GM11168 (cell line): ENCODE results near the gene MCL1.

Source experiments
- in situ Hi-C: fragments of 300-500 bp; cut with MboI; formaldehyde crosslinking; loops from one replicate; pipeline ENCODE4 v1.12.0; 2022; ENCODE audit warnings: low sequenced_read_pairs; ENCODE audit not compliant: unreplicated experiment

MCL1 gene

DNA sequence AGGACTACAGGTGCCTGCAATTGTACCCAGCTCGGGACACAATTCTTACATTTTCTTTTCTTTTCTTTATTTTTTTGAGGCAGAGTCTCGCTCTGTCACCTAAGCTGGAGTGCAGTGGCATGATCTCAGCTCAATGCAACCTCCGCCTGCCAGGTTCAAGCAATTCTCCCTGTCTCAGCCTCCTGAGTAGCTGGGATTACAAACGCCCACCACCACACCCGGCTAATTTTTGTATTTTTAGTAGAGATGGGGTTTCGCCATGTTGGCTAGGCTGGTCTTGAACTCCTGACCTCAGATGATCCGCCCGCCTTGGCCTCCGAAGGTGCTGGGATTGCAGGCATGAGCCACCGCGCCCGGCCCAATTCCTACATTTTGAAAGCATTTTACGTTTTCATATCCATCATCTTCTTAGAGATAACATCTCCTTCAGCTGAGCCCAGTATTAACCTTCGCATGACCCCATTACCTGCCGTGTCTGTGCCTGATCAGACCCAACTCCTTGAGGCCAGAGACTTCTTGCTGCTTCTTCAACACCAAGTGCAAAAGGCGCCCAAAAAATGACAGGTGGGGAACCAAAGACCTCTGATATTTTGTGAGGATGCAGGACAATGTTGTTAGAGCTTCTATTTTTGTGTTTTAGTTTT lies 33.0 kb downstream of the MCL1 start:
- in situ Hi-C loops, result no loop called here

DNA sequence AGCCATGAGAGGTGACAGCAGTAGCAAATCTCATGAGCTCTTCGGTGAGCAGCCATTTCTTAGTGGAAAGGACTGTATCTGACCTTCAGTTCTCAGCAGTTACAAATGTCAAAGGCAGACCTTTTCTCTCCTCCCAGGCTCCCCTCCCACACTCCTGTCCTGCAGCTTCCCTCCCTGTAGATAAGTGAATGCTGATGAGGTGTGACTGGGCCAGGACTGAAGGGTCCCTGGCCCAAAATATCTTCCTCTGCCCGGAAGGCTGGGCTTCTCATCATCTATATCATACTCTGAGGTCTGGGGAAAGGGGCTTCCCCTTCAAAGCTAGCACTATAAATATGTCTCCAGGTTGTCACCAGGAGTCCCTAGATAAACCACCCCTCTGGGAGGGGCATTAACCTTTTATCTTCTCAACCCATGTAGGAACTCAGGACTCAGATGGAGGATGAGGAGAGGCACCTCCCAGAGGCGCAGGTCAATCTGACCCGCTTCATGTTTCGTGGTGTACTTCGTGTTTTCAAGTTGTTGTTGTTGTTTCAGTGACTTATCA lies 33.9 kb downstream of the MCL1 start:
- in situ Hi-C loops, result no loop called here

DNA sequence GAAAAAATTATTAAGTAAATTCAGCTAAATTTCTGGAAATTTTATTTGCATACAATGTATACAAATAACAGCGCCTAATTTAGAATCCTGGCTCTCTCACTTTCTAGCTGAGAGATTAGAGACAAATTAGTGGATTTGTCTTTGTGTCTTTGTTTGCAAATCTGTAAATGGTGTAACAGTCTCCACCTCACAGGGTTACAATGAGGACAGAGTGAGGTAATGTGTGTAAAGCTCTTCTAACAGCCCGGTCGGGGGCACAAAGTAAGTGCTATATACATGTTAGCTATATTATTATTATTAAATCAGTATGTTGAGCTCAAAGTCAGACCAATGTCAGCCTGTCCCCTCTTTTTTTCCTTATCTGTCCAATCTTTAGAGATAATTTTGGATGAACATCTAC lies 35.2 kb downstream of the MCL1 start:
- in situ Hi-C loops, result no loop called here

GRCh38 chr1:150543500-150544143 lies 35.8 kb downstream of the MCL1 start:
- in situ Hi-C loops, result no loop called here

DNA sequence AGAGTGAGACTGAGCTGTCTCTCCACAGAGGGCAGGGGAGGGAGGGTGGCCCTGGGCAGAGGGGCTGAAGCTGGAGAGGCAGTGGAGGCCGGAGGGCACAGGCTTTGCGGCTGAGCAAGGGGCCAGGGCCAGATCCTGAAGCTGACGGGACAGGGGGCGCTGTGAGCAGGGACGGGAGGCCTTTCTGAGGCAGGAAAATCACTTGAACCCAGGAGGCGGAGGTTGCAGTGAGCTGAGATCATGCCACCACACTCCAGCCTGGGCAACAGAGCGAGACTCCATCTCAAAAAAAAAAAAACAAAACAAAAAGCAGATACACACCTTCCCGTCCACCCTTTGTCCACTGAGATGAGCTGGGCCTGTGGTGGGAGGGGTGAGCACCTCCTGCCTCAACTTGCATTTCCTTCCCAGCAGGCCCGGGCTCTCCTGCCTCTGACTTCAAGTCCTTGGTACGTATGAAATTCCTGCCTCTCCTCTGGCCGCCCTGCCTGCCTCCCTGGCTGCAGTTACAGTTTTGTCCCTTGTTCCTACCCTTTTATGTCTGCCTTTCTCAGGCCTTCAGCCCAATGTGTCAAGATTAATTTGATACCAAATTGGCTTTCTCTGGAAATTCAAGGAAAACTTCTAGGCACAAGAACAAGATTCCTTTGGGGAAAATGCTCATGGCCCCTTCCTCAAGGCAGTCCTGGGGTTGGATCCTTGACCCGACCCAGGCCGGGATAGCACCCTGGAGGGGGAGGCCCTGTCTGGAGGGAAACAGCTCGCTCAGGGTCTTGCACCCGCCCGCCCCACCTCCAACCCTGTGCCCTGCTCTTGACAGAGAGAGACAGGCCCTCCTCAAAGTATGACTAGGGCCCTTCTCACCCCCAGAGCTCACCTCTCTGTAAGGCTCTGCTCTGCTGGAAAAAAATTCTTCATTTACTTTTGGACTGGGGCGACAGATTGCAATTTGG lies 41.4 kb downstream of the MCL1 start:
- in situ Hi-C loops, result no loop called here

GRCh38 chr1:150536836-150537731 lies 42.3 kb downstream of the MCL1 start:
- in situ Hi-C loops, result no loop called here

DNA sequence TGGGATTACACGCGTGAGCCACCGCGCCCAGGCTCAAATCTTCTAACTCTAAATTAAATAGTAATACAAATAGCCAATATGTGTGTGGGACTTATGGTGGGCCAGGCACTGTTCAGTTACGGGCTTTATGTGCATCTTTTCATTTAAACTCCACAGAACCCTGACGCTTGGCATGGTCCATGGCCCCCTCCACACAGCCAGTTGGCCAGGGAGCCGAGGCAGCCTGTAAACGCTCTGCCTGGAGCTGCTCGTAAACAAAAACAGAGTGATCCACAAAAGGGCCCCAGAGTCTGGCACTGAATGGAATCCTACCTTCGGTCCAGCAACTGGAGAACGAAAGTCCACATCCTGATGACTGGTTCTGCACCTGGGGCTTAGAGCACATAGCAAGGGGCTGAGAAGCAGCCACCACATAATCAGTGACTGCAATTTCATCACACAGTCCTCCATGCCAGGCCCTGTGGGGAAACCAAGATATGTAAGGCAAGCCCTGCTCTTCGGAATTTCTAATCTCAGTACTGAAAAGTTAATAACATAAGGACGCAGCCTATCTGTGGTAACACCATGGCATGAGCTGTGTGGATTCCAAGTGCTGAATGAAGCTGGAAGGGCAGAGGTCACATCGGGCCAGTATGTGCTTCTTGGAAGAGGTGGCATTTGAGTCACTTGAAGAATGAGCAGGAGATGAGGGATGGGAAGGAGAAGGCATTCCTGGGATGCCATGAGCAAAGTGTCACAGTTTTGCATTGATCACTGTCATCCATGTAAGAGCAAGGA lies 43.7 kb downstream of the MCL1 start:
- in situ Hi-C loops, result no loop called here

GRCh38 chr1:150534002-150534401 lies 45.4 kb downstream of the MCL1 start:
- in situ Hi-C loops, result no loop called here

GRCh38 chr1:150532860-150533259 lies 46.5 kb downstream of the MCL1 start:
- in situ Hi-C loops, result no loop called here

DNA sequence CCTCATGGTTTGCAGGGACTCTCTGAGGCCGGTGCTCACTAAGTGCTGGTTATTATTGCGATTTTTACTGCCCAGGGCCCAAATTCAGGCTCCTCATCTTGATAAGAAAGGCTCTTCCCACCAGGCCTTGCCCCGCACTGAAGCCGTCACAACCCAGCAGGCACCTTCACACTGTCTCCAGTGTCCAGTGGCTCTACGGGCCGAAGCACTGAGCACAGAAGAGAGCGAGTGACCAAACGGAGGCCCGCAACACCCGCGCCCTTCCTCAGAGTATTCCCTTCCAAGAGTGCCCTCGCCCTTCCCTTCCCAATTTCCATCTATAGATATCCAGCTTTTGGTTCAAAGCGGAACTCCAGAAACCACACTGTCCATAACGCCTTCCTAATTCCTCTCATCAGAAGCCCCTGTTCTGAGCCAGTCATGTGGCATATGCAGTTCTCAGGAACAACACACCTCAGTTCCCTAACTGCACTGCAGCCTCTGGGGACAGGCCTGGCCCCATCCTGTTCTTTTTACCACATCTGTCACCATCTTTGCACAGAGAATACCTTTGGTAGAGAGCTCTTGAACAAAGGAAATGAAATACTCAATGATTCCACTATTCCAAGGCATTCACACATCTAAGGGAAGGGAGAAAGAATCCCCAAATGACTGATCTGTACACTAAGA lies 48.8 kb downstream of the MCL1 start:
- in situ Hi-C loops, result no loop called here

GRCh38 chr1:150529017-150529416 lies 50.4 kb downstream of the MCL1 start:
- in situ Hi-C loops, result no loop called here

DNA sequence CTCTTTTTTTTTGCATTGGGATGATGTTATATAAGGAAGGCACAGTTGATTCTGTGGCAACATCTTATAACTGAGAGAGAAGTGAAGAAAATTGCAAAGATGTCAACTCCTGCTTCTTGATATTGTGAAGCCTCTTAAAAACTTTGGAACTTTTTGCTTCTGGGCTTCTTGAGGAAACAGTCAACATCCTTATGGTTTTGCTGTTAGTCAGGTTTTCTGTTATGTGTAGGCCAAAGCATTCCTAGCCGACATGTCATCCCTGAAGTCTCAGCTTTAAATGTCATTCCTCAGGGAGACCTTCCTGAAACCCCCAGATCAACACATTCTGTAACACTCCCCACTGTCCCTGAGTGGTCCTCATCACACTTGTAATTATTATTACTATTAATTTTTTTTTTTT lies 51.2 kb downstream of the MCL1 start:
- in situ Hi-C loops, result no loop called here

DNA sequence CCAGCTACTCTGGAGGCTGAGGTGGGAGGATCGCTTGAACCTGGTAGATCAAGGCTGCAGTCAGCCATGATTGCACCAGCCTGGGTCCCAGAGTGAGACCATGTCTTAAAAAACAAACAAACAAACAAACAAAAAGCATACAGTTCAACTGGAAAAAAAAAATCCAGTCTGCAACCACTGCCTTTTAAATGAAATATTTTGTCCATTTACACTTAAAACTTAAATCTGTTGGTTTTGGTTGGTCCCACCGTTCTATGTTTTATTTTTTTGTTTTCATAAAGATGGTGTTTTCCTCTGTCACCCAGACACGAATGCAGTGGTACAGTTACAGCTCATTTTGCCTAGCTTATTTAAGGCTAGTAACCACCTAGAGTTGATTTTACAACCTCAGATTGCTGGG lies 54.1 kb downstream of the MCL1 start:
- in situ Hi-C loops, result no loop called here
